SK-N-SH (cell line): ENCODE measurements around the gene AKT1. TPM values are rescaled to one million over a fixed set of nuclear protein-coding genes. Genes with fewer than 3 reads are reported as not detected.

Experiments used
- CTCF ChIA-PET: fragments of 300-600, 350-600 bp; formaldehyde crosslinking; extraction: SDS; loops from one replicate; lab custom pipeline; 2021; lab: Yijun Ruan, JAX
- POLR2A ChIA-PET: fragments of 350-600 bp; sonication (Branson Sonifier 250); formaldehyde crosslinking; extraction: SDS; loops from one replicate; lab custom pipeline; 2020; ENCODE audit warnings: antibody characterized with exemption, inconsistent platforms; lab: Yijun Ruan, JAX
- DNase-seq: peaks from one replicate; pipeline ENCODE4 v3.0.0; 2012
- H2AFZ ChIP-seq: fragments of 200-600 bp; sonication (generic); 2 replicates; pipeline ENCODE4 v1.8.1; 2016; ENCODE audit warnings: antibody characterized with exemption, mild to moderate bottlenecking, low read depth
- H3F3A ChIP-seq: fragments of 200-600 bp; sonication (generic); replicated peaks from 2 replicates; pipeline ENCODE3; 2016; ENCODE audit warnings: antibody characterized with exemption, mild to moderate bottlenecking; ENCODE audit not compliant: insufficient read depth
- H3K27ac ChIP-seq, 2 experiments: fragments of 200-500 bp in 1 of 2; fragments of 200-600 bp in 1 of 2; sonication (Bioruptor generic) in 1 of 2; sonication (generic), shearing (Covaris generic) in 1 of 2; 2 replicates each; pipeline versions ENCODE4 v1.5.1 to v1.6.1; 2014 to 2016; ENCODE audit warnings: low read depth in 2 of 2, inconsistent platforms in 1 of 2, low read length in 1 of 2, mild to moderate bottlenecking in 1 of 2, mixed read lengths in 1 of 2
- H3K27me3 ChIP-seq: fragments of 200-600 bp; sonication (generic), shearing (Covaris generic); 2 replicates; pipeline ENCODE4 v1.6.1; 2016; ENCODE audit warnings: mixed run types; ENCODE audit not compliant: insufficient read depth
- H3K36me3 ChIP-seq, 2 experiments: fragments of 200-500 bp in 1 of 2; fragments of 200-600 bp in 1 of 2; sonication (Bioruptor generic) in 1 of 2; sonication (generic) in 1 of 2; replicated peaks in 1 of 2; 2 replicates each; pipeline versions ENCODE3 to v1.5.1; 2014 to 2016; ENCODE audit warnings: low read length in 1 of 2, mild to moderate bottlenecking in 1 of 2; ENCODE audit not compliant: insufficient read depth in 2 of 2, control insufficient read depth in 1 of 2
- H3K4me1 ChIP-seq, 2 experiments: fragments of 200-500 bp in 1 of 2; fragments of 200-600 bp in 1 of 2; sonication (Bioruptor generic) in 1 of 2; sonication (generic), shearing (Covaris generic) in 1 of 2; 2 replicates each; pipeline versions ENCODE4 v1.5.1 to v1.6.1; 2014 to 2016; ENCODE audit warnings: low read depth in 1 of 2, low read length in 1 of 2, mixed run types in 1 of 2; ENCODE audit not compliant: insufficient read depth in 2 of 2, control insufficient read depth in 1 of 2
- H3K4me2 ChIP-seq: fragments of 200-600 bp; sonication (generic), shearing (Covaris generic); 2 replicates; pipeline ENCODE4 v1.6.1; 2017; ENCODE audit warnings: mixed run types
- H3K4me3 ChIP-seq, 2 experiments: fragments of 200-500 bp in 1 of 2; fragments of 200-600 bp in 1 of 2; sonication (Bioruptor generic) in 1 of 2; sonication (generic), shearing (Covaris generic) in 1 of 2; 2 replicates each; pipeline versions ENCODE4 v1.5.1 to v1.8.1; 2014 to 2016; ENCODE audit warnings: low read depth in 2 of 2, inconsistent platforms in 1 of 2, low read length in 1 of 2, mild to moderate bottlenecking in 1 of 2, mixed read lengths in 1 of 2, moderate library complexity in 1 of 2
- H3K79me2 ChIP-seq: fragments of 200-600 bp; sonication (generic); 2 replicates; pipeline ENCODE4 v1.8.1; 2017; ENCODE audit warnings: mild to moderate bottlenecking; ENCODE audit not compliant: insufficient read depth
- H3K9ac ChIP-seq: fragments of 200-600 bp; sonication (generic); 2 replicates; pipeline ENCODE4 v1.6.1; 2017; ENCODE audit warnings: mixed run types
- H3K9me2 ChIP-seq: fragments of 200-600 bp; sonication (generic); 2 replicates; pipeline ENCODE4 v1.6.1; 2017; ENCODE audit warnings: mixed run types
- H3K9me3 ChIP-seq: fragments of 200-600 bp; sonication (generic); 2 replicates; pipeline ENCODE4 v1.6.1; 2017; ENCODE audit warnings: mixed run types, mild to moderate bottlenecking, moderate library complexity
- H4K20me1 ChIP-seq: fragments of 200-600 bp; sonication (generic); 2 replicates; pipeline ENCODE4 v1.6.1; 2017; ENCODE audit warnings: mild to moderate bottlenecking, mixed run types; ENCODE audit not compliant: insufficient read depth
- EP300 ChIP-seq, 2 experiments: IDR thresholded peaks; 2 replicates each; pipeline versions ENCODE4 v1.4.0 to v1.6.1; 2012; ENCODE audit warnings: borderline replicate concordance in 1 of 2, low read depth in 1 of 2, low read length in 1 of 2
- GATA2 ChIP-seq: sonication (generic); formaldehyde crosslinking; IDR thresholded peaks from 2 replicates; pipeline ENCODE4 v1.5.0; 2020; ENCODE audit warnings: mild to moderate bottlenecking, missing genetic modification reagents
- IRF3 ChIP-seq: fragments of 150-350 bp; IDR thresholded peaks from 2 replicates; pipeline ENCODE4 v1.6.1; 2016; ENCODE audit warnings: mild to moderate bottlenecking, low read depth, low read length
- MAX ChIP-seq: IDR thresholded peaks from 2 replicates; pipeline ENCODE4 v1.4.0; 2012; ENCODE audit warnings: low read depth
- NRF1 ChIP-seq: IDR thresholded peaks from 2 replicates; pipeline ENCODE4 v1.6.1; 2012; ENCODE audit warnings: low read depth, mild to moderate bottlenecking, low read length
- RAD21 ChIP-seq: IDR thresholded peaks from 2 replicates; pipeline ENCODE4 v1.6.1; 2012; ENCODE audit warnings: mild to moderate bottlenecking, low read length
- RCOR1 ChIP-seq: fragments of 150-350 bp; IDR thresholded peaks from 2 replicates; pipeline ENCODE4 v1.6.1; 2017; ENCODE audit warnings: antibody characterized with exemption, low read length
- RXRA ChIP-seq: IDR thresholded peaks from 2 replicates; pipeline ENCODE4 v1.4.0; 2012; ENCODE audit warnings: low read depth, mild to moderate bottlenecking, borderline replicate concordance
- SIN3A ChIP-seq: IDR thresholded peaks from 2 replicates; pipeline ENCODE4 v1.6.1; 2012; ENCODE audit warnings: low read depth, mild to moderate bottlenecking, low read length, moderate library complexity, borderline replicate concordance
- YY1 ChIP-seq: IDR thresholded peaks from 2 replicates; pipeline ENCODE4 v1.4.0; 2012; ENCODE audit warnings: low read depth, mild to moderate bottlenecking
- ZBTB33 ChIP-seq: IDR thresholded peaks from 2 replicates; pipeline ENCODE4 v1.4.0; 2012; ENCODE audit warnings: low read depth, borderline replicate concordance
- WGBS: methylation state at CpG from one replicate; pipeline ENCODE4 v1.1.6; 2017; ENCODE audit warnings: low lambda C conversion rate; 5-methylcytosine and 5-hydroxymethylcytosine counted together
- polyA plus RNA-seq, 3 experiments: library from polyadenylated mRNA; depleted of rRNA; stranded (reverse); fragments of >200 nt; gene quantifications; 2 replicates each; pipeline ENCODE4 v1.2.3, GENCODE V29; 2012

AKT1 gene
- polyA plus RNA-seq, 1 of the 3 experiments (the other 2 are of a cell fraction), result 198 TPM

- ChIA-PET POLR2A (no interaction called here), CTCF (no interaction called here)
- no peaks in the 10 kb centered on the region for H4K20me1 ChIP-seq
Observed at GRCh38 chr14:104806625-104807465, 11.3 kb upstream of the AKT1 start.

More at GRCh38 chr14:104806625-104807465, 11.3 kb upstream of the AKT1 start:
- no peaks in the 10 kb centered on the region for H3K36me3 ChIP-seq
- no peak overlapping the region for H3K4me2 ChIP-seq
- TF ChIP-seq MAX (no peak), ZBTB33 (no peak), EP300 (IDR thresholded peaks at IDR 0.05; ENCODE audit: borderline replicate concordance in 1 of 2, low read depth in 1 of 2, low read length in 1 of 2) (no peak), RAD21 (no peak), GATA2 (CRISPR knock-in tag) (no peak), RXRA (no peak), YY1 (no peak), SIN3A (no peak), RCOR1 (no peak), NRF1 (no peak), IRF3 (no peak)
- H3K9me2 ChIP-seq, result no peaks in the 10 kb centered on the region
- no peaks in the 10 kb centered on the region for H3K27me3 ChIP-seq
- no peaks in the 10 kb centered on the region for H3K9me3 ChIP-seq
- peaks cover 3% of the 10 kb centered on the region for H3F3A ChIP-seq
- WGBS, result 85% methylated on average over 10 of the region's 10 CpGs
- no peak overlapping the region for H3K27ac ChIP-seq
- H3K79me2 ChIP-seq, result no peaks in the 10 kb centered on the region
- no peak overlapping the region for H3K4me3 ChIP-seq
- H2AFZ ChIP-seq, result no peak overlapping the region
- H3K9ac ChIP-seq, result no peak overlapping the region
- DNase-seq, result no peak
- peaks cover 16 to 17% of the 10 kb centered on the region in 2 experiments; a peak in 3 of 4 replicates for H3K4me1 ChIP-seq
